Measurements from ENCODE around the gene TRIM67. TPM values are rescaled to one million over a fixed set of nuclear protein-coding genes. Genes with fewer than 3 reads are reported as not detected.

Gene TRIM67
- total and polyA plus RNA-seq, 2 donors (not counting 1 experiment from before 2014, with no cell fraction given), result not detected

GRCh38 chr1:231201375-231201978 lies 39.6 kb downstream of the TRIM67 start:
- H4K20me1 ChIP-seq (ENCODE audit: control insufficient read depth, insufficient read depth, low read length, poor library complexity, severe bottlenecking), result no peaks in the 10 kb centered on the region
- ChIA-PET POLR2A (no interaction called here), CTCF (no interaction called here)
- Mint-ChIP-seq H3K9me3 (ENCODE audit: insufficient read depth) (no peaks in the 10 kb centered on the region), H3K27me3 (peaks cover 48% of the 10 kb centered on the region), H3K4me1 (no peaks in the 10 kb centered on the region), H3K27ac (no peak overlapping the region), H3K4me3 (no peak overlapping the region)
- no peak overlapping the region for H3K4me3 ChIP-seq (ENCODE audit: control extremely low read depth in 1 of 5, extremely low read depth in 1 of 5, insufficient read depth in 1 of 5, low read depth in 2 of 5, low read length in 4 of 5)
- no peaks in the 10 kb centered on the region for H3K36me3 ChIP-seq (replicated peaks in 1 of 2; ENCODE audit: control extremely low read depth in 1 of 2, control insufficient read depth in 1 of 2, extremely low read depth in 1 of 2, insufficient read depth in 2 of 2, low read length in 1 of 2)
- H3K79me2 ChIP-seq (ENCODE audit: control insufficient read depth, insufficient read depth, low read length), result no peaks in the 10 kb centered on the region
- no peak overlapping the region for H3K9ac ChIP-seq (ENCODE audit: low read length)
- no peaks in the 10 kb centered on the region for H3K9me3 ChIP-seq (ENCODE audit: control extremely low read depth in 1 of 3, control insufficient read depth in 2 of 3, insufficient read depth in 1 of 3, low read length in 2 of 3)
- no peak overlapping the region for H3K4me2 ChIP-seq (replicated peaks; ENCODE audit: low read depth, low read length, poor library complexity, severe bottlenecking)
- intact Hi-C loops (cut with micrococcal nuclease), result no loop called here
- 90% methylated on average over 15 of the region's 16 CpGs for WGBS (ENCODE audit: insufficient coverage)
- no peaks in the 10 kb centered on the region for H3K4me1 ChIP-seq (ENCODE audit: control insufficient read depth in 2 of 2, insufficient read depth in 2 of 2, low read length in 2 of 2)
- TF ChIP-seq CTCF (IDR thresholded peaks at IDR 0.05), result no peak
- TF ChIP-seq EZH2 (IDR thresholded peaks at IDR 0.05; ENCODE audit: borderline replicate concordance, insufficient read depth, low read depth, low read length, poor library complexity, severe bottlenecking), result no peak
- DNase-seq, result no peak
- H3K27ac ChIP-seq (ENCODE audit: low read length in 2 of 2), result no peak overlapping the region
- H2AFZ ChIP-seq (ENCODE audit: insufficient read depth, low read depth, low read length, poor library complexity, severe bottlenecking), result no peak overlapping the region
- H3K27me3 ChIP-seq (replicated peaks in 1 of 4; ENCODE audit: control extremely low read depth in 1 of 4, control insufficient read depth in 3 of 4, insufficient read depth in 4 of 4, low read length in 3 of 4), result peaks cover 0 to 27% (median 0%) of the 10 kb centered on the region in 4 experiments
- ATAC-seq (ENCODE audit: low read depth), result no peak

GRCh38 chr1:231201979-231202633 lies 40.2 kb downstream of the TRIM67 start:
- Mint-ChIP-seq H3K27me3 (peaks cover 47% of the 10 kb centered on the region), H3K4me3 (no peak overlapping the region), H3K9me3 (ENCODE audit: insufficient read depth) (no peaks in the 10 kb centered on the region), H3K27ac (no peak overlapping the region), H3K4me1 (no peaks in the 10 kb centered on the region)
- H3K36me3 ChIP-seq (replicated peaks in 1 of 2; ENCODE audit: control extremely low read depth in 1 of 2, control insufficient read depth in 1 of 2, extremely low read depth in 1 of 2, insufficient read depth in 2 of 2, low read length in 1 of 2), result no peaks in the 10 kb centered on the region
- ChIA-PET POLR2A (no interaction called here), CTCF (no interaction called here)
- DNase-seq, result no peak
- 57% methylated on average over 4 of the region's 5 CpGs for WGBS (ENCODE audit: insufficient coverage)
- TF ChIP-seq CTCF (IDR thresholded peaks at IDR 0.05) (no peak), EZH2 (IDR thresholded peaks at IDR 0.05; ENCODE audit: borderline replicate concordance, insufficient read depth, low read depth, low read length, poor library complexity, severe bottlenecking) (no peak)
- H3K27me3 ChIP-seq (replicated peaks in 1 of 4; ENCODE audit: control extremely low read depth in 1 of 4, control insufficient read depth in 3 of 4, insufficient read depth in 4 of 4, low read length in 3 of 4), result peaks cover 0 to 22% (median 0%) of the 10 kb centered on the region in 4 experiments
- intact Hi-C loops (cut with micrococcal nuclease), result no loop called here
- H4K20me1 ChIP-seq (ENCODE audit: control insufficient read depth, insufficient read depth, low read length, poor library complexity, severe bottlenecking), result no peaks in the 10 kb centered on the region
- H3K9ac ChIP-seq (ENCODE audit: low read length), result no peak overlapping the region
- H3K4me3 ChIP-seq (ENCODE audit: control extremely low read depth in 1 of 5, extremely low read depth in 1 of 5, insufficient read depth in 1 of 5, low read depth in 2 of 5, low read length in 4 of 5), result no peak overlapping the region
- no peaks in the 10 kb centered on the region for H3K9me3 ChIP-seq (ENCODE audit: control extremely low read depth in 1 of 3, control insufficient read depth in 2 of 3, insufficient read depth in 1 of 3, low read length in 2 of 3)
- H3K27ac ChIP-seq (ENCODE audit: low read length in 2 of 2), result no peak overlapping the region
- H3K4me2 ChIP-seq (replicated peaks; ENCODE audit: low read depth, low read length, poor library complexity, severe bottlenecking), result no peak overlapping the region
- H2AFZ ChIP-seq (ENCODE audit: insufficient read depth, low read depth, low read length, poor library complexity, severe bottlenecking), result no peak overlapping the region
- no peaks in the 10 kb centered on the region for H3K79me2 ChIP-seq (ENCODE audit: control insufficient read depth, insufficient read depth, low read length)
- no peak for ATAC-seq (ENCODE audit: low read depth)
- no peaks in the 10 kb centered on the region for H3K4me1 ChIP-seq (ENCODE audit: control insufficient read depth in 2 of 2, insufficient read depth in 2 of 2, low read length in 2 of 2)
